ENCODE results near the gene ZNF133.
A peak's percentile ranks its signal among the peaks of the same experiment; 100 is the strongest.
"Not testable (repeated sequence)": the region's sequence is repeated elsewhere in the genome, so short reads cannot be mapped to it uniquely, and the experiment has no call there.

The ZNF133 gene

DNA sequence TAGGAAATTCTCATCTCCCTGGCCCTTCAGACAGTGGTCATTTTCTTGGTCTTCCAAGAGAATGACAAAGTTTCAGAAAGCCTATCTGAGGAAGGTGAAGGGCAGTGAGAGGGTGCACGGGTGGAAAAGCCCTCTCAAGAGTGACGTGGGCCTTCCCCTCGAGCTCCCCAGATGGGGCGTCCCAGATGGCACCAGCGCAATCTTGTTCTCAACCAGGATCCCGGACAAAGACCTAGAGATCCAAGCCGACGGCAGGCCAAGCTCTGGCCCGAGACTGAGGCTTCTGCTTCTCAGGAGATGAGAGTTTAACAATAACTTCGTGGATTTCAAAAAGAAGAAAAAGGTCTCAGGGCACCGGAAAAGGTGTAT is 797 bp upstream of the ZNF133 start:
- no peak for DNase-seq

DNA sequence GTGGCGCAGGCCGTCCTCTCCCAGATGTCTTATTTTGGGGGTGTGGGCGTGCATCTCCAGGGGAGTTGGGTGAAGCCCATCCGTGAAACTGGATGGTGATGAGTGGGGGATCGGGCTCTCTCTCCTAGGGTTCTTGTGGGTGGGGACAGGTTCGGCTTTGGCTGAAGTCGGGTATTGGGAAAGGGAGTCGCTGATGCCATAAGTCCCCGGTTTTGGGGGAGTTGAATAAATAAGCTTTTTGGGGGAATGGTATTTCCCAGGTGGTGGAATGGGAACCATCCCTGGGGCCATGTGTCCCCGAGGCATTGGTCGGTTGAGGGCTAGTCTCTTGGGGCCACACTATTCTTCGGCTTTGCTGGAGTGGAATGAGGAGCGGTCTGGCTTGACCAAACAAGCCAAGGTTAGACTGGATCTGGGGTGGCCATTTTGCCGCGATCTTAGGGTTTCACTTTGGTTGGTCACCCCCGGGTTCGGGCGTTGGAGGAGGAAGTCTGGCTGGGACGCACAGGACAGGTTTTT is 481 bp downstream of the ZNF133 start:
- DNase-seq = peak in 1 of 5 experiments; percentile 3

DNA sequence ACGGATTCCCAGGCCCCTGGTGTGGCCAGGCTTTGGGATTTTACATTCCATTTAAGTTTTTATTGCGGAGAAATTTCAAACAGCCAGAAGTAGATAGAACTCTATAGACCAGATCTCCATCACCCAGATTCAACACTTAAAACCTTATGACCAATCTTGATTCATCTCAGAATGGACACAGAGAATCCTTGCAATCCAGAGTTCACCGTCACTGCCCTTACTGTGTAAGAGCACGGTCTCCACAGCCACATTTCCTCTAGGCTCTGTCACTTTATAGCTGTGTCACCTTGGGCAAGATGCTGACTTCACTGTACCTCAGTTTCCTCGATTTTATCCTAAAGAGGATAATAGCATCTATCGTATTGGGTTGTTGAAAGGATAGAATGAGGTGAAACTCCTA is 979 bp downstream of the ZNF133 start:
- DNase-seq = no peak

DNA sequence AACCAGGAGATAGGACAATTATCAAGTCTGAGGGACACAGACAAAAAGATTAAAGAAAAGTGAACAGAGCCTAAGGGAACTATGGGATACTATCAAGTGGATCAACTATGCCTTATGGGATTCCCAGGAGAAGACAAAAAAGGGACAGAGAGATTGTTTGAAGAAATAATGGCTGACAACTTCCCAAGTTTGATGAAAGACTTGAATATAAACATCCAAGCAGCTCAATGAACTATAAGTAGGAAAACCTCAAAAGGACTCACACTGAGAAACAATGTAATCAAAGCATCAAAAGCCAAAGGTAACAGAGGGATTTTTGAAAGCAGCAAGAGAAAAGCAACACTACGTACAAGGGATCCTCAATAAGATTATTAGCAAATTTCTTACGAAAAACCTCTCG is 11.0 kb downstream of the ZNF133 start:
- DNase-seq = no peak

DNA sequence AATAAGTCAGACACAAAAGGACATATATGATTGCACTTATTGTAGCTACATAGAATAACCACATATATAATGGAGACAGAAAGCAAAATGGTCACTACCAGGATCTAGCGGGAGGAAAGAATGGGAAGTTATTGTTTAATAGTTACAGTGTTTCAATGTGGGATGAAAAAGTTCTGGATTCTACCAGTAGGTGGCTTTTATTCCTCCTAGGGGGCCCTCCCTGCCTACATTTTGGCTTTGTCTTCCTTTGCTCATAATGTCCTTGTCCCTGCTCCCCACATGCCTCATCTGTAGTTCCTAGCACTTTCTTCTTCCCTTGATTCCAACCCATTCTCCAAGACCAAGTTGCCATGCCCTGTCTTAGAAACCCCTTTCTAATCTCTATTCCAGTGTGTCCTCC is 16.3 kb downstream of the ZNF133 start:
- DNase-seq = no peak

DNA sequence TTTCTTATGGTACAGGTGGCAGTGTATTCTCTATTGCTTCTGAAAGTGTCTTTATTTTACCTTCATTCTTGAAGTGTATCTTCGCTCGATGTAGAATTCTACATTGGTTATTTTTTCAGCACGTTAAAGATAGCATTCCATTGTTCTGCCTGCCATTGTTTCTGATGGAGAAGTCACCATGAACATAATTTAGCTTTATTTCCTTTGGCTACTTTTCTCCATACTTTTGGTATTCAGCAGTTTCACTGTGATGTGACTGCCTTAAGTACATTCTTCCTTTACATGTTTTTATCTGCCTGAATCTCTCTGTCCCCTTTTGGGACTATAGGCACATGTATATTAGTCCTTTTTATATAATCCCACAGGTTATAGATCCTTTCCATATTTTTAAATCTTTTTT is 19.0 kb downstream of the ZNF133 start:
- DNase-seq = no peak

DNA sequence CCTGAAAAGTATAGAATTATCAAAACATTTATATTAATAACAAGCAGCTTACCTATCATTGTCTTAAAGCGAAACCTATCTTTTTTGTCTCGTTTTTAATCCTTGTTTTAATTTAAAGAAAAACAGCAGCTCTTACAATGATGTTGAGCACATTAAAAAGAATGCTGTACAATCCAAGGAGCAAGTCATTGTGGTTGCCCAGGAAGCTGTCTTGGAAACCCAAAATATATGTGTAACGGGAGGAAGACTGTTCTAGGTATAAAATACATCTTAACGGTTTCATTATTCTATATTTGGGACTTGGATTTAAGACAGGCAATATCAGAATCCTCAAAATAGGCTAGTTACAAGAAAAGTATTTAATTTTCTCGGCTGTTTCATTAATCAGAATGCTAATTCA is 21.7 kb downstream of the ZNF133 start:
- DNase-seq = no peak

DNA sequence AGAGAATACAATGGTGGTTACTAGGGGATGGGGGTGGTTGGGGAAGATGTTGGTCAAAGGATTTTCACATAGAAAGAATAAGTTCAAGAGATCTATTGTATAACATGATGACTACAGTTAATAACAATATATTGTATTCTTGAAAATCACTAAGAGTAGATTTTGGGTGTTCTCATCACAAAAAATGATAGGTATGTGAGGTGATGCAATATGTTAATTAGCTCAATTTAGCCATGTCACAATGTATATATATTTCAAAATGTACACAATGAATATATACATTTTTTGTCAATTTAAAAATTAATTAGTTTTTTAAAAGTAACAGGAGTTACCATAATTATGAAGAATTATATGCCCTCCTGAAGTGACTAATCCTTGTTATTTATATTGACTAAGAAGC is 22.3 kb downstream of the ZNF133 start:
- DNase-seq = no peak

DNA sequence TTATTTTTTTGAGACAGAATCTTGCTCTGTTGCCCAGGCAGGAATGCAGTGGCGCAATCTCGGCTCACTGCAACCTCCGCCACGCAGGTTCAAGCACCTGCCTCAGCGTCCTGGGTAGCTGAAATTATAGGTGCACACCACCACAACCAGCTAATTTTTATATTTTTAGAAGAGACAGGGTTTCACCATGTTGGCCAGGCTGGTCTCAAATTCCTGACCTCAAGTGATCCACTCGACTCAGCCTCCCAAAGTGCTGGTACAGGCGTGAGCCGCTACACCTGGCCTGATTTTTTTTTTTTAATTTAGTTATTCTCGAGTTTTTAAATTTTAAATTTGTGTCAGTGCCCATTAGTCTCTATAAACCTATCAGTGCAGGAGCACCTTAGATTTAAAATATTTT is 24.4 kb downstream of the ZNF133 start:
- no peak for DNase-seq

DNA sequence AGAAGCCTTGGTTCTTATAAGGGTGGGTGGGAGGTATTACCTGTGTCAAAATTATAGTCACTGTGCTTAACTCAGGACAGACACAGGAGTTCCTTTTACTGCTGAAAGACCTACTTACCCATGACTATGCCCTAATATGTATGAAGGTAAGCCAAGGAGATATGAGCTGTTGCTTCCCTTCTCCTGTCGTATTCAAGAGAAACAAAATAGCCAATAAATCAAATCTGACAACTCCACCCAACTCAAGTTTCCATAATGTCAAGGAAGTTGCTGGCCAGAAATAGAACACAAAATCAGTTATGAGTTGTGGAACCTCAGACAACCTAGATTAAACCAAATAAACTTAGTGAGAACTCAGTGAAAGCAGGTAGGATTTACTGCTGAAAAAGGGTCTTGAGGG is 25.1 kb downstream of the ZNF133 start:
- DNase-seq = no peak

DNA sequence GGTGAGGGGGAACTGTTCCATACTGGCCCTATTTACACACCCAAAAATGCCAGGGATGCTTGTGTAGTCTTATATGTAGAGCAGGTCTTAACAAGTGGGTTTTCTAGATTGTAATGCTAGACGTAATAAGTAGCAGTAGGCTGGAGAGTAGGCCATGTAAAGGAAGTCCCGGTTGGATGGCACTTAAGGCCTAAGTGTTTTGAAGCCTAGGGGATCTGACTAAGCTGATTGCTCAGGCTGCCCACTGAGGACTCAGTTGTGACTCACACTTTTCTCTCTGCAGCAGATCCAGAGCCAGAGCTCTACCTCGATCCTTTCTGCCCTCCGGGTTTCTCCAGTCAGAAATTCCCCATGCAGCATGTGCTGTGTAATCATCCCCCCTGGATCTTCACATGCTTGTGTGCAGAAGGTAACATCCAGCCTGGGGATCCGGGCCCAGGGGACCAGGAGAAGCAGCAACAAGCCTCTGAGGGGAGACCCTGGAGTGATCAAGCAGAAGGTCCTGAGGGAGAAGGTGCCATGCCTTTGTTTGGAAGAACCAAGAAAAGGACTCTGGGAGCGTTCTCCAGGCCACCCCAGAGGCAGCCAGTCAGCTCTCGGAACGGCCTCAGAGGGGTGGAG is 26.6 kb downstream of the ZNF133 start:
- DNase-seq = no peak

DNA sequence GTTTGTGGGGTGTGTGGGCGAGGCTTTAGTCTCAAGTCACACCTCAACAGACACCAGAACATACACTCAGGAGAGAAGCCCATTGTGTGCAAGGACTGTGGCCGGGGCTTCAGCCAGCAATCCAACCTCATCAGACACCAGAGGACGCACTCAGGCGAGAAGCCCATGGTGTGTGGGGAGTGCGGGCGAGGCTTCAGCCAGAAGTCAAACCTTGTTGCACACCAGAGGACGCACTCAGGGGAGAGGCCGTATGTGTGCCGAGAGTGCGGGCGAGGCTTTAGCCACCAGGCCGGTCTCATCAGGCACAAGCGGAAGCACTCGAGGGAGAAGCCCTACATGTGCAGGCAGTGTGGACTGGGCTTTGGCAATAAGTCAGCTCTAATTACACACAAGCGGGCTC is 27.8 kb downstream of the ZNF133 start:
- no peak for DNase-seq

DNA sequence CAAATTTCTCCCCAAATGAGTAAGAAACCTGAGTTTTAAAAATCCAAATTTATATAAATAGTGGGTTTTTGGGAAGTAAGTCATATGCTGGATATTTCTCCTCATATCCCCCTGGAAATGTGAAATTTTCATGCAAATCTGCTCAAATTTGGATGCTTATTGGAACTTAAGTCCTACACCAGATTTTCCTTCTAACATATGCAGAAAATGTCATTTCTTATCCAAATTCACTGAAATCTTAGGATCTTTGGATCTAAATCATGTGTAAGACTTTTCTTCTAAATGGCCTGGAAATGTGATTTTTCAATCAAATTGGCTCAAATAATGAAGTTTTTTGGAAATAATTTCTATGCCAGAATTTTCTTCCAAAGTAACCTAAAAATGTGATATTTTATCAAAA is 33.0 kb downstream of the ZNF133 start:
- DNase-seq = no peak

DNA sequence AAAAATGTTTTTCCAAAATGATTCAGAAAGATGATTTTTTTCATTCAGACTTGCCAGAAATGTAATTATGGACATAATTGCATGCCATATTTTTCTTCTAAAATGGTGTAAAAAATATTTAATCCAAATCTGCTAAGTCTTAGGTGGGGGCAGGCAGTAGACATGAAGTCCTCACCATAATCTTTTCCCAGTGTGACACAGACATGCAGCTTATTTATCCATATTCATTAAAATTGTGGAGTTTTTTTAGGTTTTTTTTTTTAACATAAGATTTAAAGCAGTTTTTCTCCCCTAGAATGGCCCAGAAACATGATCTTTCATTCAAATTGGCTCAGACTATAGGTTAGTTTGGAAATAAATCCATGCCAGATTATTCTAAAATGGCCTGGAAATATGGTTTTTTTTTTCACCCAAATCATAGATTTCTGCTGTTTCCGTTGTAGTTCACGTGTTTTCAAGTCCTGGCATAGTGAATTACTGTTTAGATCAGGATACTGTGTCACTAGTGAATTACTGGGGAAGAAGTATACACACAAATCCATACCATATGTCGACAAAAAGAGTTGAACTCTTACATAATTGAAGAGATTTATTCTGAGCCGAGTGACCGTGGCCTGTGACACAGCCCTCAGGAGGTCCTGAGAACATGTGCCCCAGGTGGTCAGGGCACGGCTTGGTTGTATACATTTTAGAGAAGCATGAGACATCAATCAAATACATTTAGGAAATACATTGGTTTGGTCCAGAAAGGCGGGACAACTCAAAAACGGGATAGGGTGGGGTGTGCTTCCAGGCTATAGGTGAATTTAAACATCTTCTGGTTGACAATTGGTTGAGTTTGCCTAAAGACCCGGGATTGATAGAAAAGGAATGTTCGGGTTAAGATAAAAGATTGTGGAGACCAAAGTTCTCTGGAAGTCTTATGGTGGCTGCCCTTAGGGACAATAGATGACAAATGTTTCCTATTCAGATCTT is 33.9 kb downstream of the ZNF133 start:
- DNase-seq = no peak

DNA sequence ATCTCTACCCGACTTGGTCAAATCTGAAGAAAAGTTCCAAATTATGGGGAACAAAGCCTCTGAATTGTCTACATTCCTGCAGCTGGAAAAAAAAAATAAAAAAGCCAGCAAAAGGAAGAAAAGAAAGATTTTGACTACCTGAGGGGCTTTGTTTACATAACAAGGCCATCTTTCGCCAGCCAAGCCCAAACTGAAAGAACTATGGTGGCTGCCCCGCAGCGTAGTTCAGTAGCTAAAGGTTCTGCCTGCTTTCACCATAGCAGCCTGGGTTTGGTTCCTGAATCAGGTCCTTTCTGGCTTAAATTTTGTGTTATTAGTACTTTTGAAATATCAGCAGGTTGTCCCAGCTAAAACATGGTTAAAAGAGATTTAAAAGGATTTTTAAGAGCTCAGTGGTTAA is 35.4 kb downstream of the ZNF133 start:
- DNase-seq = no peak

DNA sequence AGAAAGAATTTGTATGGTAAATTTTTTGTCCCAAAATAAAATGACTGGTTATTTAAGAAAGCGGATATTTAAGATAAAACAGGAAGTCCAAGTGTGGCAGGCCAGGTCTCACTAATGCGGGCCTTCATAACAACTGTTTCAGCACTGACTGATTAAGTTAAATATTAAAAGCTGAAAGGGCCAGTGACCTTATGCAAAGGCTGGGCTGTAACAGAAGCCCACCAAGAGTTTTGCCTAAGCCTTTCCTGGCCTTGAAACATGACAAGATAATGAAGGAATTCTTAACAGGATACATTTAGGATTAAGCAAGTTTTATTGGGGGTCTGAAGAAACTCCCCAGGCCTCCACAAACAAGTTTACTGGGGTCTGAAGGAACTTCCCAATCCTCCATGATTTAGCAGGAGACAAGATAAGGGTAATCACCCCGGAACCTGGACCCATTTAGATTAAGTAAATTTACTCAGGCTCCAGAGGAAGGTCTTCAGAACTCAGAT is 36.3 kb downstream of the ZNF133 start:
- DNase-seq = no peak

DNA sequence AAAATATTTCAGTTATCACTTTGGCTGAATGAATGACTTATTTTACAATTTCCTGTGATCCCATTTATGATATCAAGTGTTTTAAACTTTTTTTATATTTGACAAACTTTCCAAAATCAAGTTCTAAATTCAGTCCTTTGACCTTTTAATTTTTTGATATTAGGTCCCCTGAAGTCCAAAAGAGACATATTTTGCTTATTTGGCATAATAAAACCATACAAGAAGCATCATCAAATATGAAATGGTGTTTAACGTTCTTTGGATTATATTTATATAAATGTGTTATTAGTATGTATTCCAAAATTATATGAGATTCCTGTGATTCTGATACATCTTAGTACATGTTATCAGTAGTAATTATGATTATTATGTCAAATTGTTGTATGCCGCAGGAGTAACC is 38.7 kb downstream of the ZNF133 start:
- no peak for DNase-seq

DNA sequence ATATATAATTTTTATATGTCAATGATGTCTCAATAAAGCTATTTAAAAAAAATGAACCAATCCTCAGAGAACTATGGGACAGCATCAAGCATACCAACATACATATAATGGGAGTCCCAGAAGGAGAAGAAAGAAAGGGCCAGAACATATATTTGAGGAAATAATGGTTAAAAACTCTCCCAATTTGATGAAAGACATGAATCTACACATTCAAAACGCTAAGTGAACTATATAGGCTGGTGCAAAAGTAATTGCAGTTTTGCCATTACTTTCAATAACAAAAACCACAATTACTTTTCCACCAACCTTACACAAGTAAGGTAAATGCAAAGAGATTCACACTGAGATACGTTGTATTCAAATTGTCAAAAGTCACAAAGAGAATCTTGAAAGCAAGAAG is 43.4 kb downstream of the ZNF133 start:
- no peak for DNase-seq

DNA sequence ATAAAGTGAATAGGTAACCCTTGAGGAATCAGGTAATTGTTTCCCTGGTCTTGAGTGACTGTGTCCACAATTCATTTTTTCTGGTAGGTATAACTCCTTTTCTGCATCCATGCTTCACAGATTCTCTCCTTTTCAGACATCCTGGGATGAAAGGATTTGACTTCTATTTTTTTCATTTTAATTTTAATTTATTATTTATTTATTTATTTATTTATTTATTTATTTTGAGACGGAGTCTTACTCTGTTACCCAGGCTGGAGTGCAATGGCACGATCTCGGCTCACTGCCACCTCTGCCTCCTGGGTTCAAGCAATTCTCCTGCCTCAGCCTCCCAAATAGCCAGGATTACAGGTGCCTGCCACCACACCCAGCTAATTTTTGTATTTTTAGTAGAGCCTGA is 61.4 kb downstream of the ZNF133 start:
- DNase-seq = not testable (repeated sequence)

DNA sequence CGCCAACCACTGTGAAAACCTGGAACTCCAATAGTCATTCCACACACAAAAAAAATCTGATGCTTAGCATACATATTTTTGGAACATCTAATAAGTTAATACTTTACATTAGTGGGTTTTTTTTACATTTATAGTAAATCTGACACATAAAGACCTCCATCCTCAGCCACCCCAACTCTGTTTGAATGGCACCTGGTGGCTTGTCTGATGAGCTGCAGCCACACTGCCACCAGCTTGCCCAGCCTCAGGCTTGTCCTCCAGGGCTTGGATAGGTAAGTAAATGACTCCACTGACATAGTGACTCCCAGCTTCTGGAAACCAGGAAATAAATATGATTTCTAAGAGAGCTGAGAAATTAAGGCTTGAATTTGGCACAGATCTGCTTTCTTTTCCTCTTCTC is 71.5 kb downstream of the ZNF133 start:
- DNase-seq = no peak

DNA sequence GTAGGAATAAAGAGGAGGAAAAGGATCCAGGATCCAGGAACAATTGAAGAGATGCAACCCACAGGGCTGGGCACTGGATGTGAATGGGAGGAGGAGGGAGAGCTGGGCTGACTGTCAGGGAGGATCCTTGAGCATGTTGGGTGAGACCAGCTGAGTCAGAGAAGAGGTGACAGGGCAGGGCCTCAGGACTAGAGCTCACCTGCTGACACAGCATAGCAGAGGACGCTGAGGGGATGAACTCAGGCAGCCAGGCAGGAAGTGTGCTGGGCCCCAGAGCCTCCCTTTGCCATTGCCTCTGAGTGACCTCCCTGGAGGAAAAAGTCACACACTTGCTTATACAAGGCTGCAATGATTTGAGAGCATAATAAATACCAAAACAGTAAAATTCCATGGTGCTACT is 72.3 kb downstream of the ZNF133 start:
- DNase-seq = no peak

DNA sequence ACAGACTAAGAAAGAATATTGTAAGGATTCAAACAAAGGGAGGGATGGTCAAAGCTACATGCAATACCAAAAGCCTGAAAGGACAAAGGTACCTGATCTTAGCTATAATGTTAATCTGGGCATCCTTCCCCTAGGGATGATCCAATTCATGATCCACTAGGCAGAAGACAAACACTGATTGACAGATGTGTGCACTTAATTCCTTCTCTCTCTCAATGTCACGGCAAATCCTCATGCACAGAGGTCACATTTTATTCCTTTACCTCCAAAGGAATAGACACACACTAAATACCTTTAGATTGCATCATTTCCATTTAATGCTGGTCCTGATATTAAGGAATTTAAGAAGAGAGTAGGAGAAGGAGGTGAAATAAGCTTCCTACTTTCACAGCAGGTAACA is 73.4 kb downstream of the ZNF133 start:
- no peak for DNase-seq

DNA sequence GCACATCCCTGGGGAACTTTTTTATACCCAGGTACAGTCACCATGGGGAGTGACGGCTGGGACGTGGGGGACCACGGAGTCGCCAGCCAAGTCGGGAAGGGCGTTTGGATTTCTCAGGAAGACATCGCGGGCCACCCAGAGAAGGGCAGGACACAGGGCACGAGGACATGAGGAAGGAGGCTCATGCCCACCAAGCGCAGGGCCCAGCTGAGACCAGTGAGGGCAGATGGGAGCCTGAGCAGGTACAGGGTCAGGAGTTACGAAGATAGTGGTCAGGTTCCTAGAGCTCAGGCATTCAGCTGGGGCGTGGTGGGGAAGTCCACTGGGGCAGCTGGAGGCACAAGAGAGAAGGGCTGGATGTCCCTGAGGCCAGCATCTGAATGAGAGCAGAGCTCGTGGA is 74.6 kb downstream of the ZNF133 start:
- no peak for DNase-seq

DNA sequence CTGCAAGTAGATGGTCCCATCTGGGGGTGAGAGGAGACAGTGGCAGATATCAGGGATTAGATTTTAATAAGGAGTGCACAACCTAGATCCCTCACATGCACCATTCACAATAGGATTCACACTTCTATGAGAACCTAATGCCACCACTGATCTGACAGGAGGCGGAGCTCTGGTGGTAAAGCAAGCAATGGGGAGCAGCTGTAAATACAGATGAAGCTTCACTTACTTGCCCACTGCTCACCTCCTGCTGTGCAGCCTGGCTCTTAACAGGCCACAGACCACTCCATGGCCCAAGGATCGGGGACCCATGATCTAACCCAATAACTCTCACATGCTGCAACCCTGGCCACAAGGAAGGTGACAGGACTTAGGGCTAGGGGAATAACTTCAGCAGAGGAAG is 75.4 kb downstream of the ZNF133 start:
- DNase-seq = no peak
